ENCODE measurements around the gene TJP1.

DNA sequence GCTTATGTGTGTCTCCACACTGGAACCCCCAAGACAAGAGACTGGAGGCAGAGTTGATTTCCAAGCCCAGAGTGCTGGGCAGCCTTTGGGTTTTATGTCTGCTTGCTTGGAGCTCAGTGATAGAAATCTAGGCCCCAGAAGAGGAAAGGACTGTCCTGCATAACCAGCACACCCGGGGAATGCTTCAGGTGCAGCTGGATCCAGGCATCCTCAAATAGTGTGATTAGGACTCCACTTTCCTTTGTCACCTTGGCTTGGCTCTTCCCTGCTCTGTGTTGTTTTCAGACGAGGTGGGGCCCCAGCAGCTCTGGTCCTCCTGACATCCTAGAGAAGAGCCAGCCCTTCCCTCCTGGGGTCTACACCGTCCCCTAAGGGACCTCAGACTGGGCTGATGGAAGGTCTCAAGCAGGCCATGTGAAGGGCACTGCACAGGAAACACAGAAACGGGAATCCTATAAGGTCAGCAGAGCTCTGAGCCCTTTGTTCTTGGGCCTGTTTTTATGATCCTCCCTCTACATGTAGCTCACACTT lies 143.7 kb downstream of the TJP1 start:
- TF ChIP-seq, protein P1, sequence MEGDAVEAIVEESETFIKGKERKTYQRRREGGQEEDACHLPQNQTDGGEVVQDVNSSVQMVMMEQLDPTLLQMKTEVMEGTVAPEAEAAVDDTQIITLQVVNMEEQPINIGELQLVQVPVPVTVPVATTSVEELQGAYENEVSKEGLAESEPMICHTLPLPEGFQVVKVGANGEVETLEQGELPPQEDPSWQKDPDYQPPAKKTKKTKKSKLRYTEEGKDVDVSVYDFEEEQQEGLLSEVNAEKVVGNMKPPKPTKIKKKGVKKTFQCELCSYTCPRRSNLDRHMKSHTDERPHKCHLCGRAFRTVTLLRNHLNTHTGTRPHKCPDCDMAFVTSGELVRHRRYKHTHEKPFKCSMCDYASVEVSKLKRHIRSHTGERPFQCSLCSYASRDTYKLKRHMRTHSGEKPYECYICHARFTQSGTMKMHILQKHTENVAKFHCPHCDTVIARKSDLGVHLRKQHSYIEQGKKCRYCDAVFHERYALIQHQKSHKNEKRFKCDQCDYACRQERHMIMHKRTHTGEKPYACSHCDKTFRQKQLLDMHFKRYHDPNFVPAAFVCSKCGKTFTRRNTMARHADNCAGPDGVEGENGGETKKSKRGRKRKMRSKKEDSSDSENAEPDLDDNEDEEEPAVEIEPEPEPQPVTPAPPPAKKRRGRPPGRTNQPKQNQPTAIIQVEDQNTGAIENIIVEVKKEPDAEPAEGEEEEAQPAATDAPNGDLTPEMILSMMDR (IDR thresholded peaks at IDR 0.05) = no peak
- no peak for TF ChIP-seq POLR2A (IDR thresholded peaks at IDR 0.05)
